GM12878 (cell line): ENCODE results near the gene OLFM1. TPM values are rescaled to one million over a fixed set of nuclear protein-coding genes. Genes with fewer than 3 reads are reported as not detected.

Experiments used
- ATAC-seq: fragments of 200-7000 bp; cut with Tn5 transposase; 3 replicates; pipeline ENCODE4 v1.9.1; 2020; ENCODE audit warnings: mild to moderate bottlenecking, moderate library complexity
- BruUV-seq: library from RNA; stranded (reverse); fragments of 400-500 nt; replicated peaks from 2 replicates; lab custom pipeline; 2021; lab: Mats Ljungman, UMichigan
- CTCF ChIA-PET: fragments of 300-600 bp; sonication (Branson Sonifier 250); formaldehyde crosslinking; extraction: SDS; loops from one replicate; lab custom pipeline; 2021; ENCODE audit warnings: inconsistent platforms; lab: Yijun Ruan, JAX
- POLR2A ChIA-PET: fragments of 350-600 bp; formaldehyde crosslinking; extraction: SDS; loops from one replicate; lab custom pipeline; 2021; ENCODE audit warnings: inconsistent platforms; lab: Charles Lee
- RAD21 ChIA-PET: fragments of 300-600 bp; sonication (Branson Sonifier 250); formaldehyde crosslinking; loops from one replicate; lab custom pipeline; 2023; ENCODE audit warnings: antibody characterized with exemption; ENCODE audit not compliant: unreplicated experiment; lab: Charles Lee
- SMC1A ChIA-PET: fragments of 300-600 bp; sonication (Branson Sonifier 250); formaldehyde crosslinking; loops from one replicate; lab custom pipeline; 2023; ENCODE audit not compliant: unreplicated experiment, uncharacterized antibody; lab: Charles Lee
- DNase-seq: peaks from one replicate; pipeline ENCODE4 v3.0.0-alpha.2; 2011; ENCODE audit warnings: low read depth, low spot score
- FAIRE-seq: peaks from 3 replicates; lab custom pipeline; 2011; peaks lifted over from hg19 to GRCh38; lab: Jason Lieb, UNC
- H2AFZ ChIP-seq: 2 replicates; pipeline ENCODE4 v1.6.0; 2011; ENCODE audit warnings: low read depth, low read length, control low read depth; ENCODE audit not compliant: control insufficient read depth
- H3K27ac ChIP-seq: 2 replicates; pipeline ENCODE4 v1.5.1; 2011; ENCODE audit warnings: control low read depth; ENCODE audit not compliant: control insufficient read depth, insufficient read depth
- H3K27me3 ChIP-seq, 2 experiments: replicated peaks in 1 of 2; 2 replicates each; pipeline versions ENCODE4 v1.6.0 to v1.6.1; 2011; ENCODE audit warnings: low read length in 1 of 2; ENCODE audit not compliant: control insufficient read depth in 2 of 2, insufficient read depth in 2 of 2
- H3K36me3 ChIP-seq, 2 experiments: 2 replicates each; pipeline ENCODE4 v1.5.1; 2011; ENCODE audit warnings: low read length in 1 of 2; ENCODE audit not compliant: control insufficient read depth in 2 of 2, insufficient read depth in 2 of 2
- H3K4me1 ChIP-seq: 2 replicates; pipeline ENCODE4 v1.6.1; 2011; ENCODE audit warnings: mild to moderate bottlenecking, low read length, moderate library complexity, mixed read lengths; ENCODE audit not compliant: control insufficient read depth, insufficient read depth
- H3K4me2 ChIP-seq: 2 replicates; pipeline ENCODE4 v1.6.0; 2011; ENCODE audit warnings: control low read depth; ENCODE audit not compliant: control insufficient read depth, insufficient read depth
- H3K4me3 ChIP-seq: fragments of 200-600 bp; sonication (generic); 2 replicates; pipeline ENCODE4 v1.5.1; 2016
- H3K79me2 ChIP-seq: 2 replicates; pipeline ENCODE4 v1.6.0; 2011; ENCODE audit warnings: low read length; ENCODE audit not compliant: control insufficient read depth, insufficient read depth
- H3K9ac ChIP-seq: 2 replicates; pipeline ENCODE4 v1.8.0; 2011; ENCODE audit warnings: low read length, control low read depth, mixed read lengths; ENCODE audit not compliant: control insufficient read depth, insufficient read depth
- H3K9me3 ChIP-seq: replicated peaks from 3 replicates; pipeline ENCODE4 v1.5.1; 2011; ENCODE audit warnings: mild to moderate bottlenecking, low read length; ENCODE audit not compliant: control insufficient read depth, insufficient read depth
- H4K20me1 ChIP-seq: 2 replicates; pipeline ENCODE4 v1.6.0; 2011; ENCODE audit not compliant: control insufficient read depth, insufficient read depth
- ASH2L ChIP-seq: fragments of 300-600, 200-600 bp; sonication (generic); IDR thresholded peaks from 2 replicates; pipeline ENCODE4 v1.6.1; 2017; ENCODE audit warnings: low read depth, mild to moderate bottlenecking, borderline replicate concordance
- BACH1 ChIP-seq: fragments of 450-650 bp; IDR thresholded peaks from 2 replicates; pipeline ENCODE4 v1.6.1; 2017; ENCODE audit warnings: mild to moderate bottlenecking, borderline replicate concordance
- BCL11A ChIP-seq: IDR thresholded peaks from 2 replicates; pipeline ENCODE4 v1.6.1; 2011; ENCODE audit warnings: low read depth, low read length
- BMI1 ChIP-seq: fragments of 450-650 bp; IDR thresholded peaks from 2 replicates; pipeline ENCODE4 v1.6.1; 2016; ENCODE audit warnings: mild to moderate bottlenecking, moderate library complexity, borderline replicate concordance
- MEF2A ChIP-seq: IDR thresholded peaks from 2 replicates; pipeline ENCODE4 v1.6.1; 2011; ENCODE audit warnings: low read depth, mild to moderate bottlenecking, low read length, moderate library complexity; ENCODE audit not compliant: insufficient read depth
- MYC ChIP-seq: IDR thresholded peaks from 2 replicates; pipeline ENCODE4 v1.6.1; 2011; ENCODE audit warnings: mild to moderate bottlenecking, low read length, moderate library complexity, inconsistent platforms; ENCODE audit not compliant: insufficient read depth, insufficient replicate concordance, insufficient read length, severe bottlenecking
- NR2C1 ChIP-seq: fragments of 450-650 bp; IDR thresholded peaks from 2 replicates; pipeline ENCODE4 v1.6.1; 2017; ENCODE audit warnings: antibody characterized with exemption, mild to moderate bottlenecking, moderate library complexity
- NR2F1 ChIP-seq: fragments of 450-650 bp; conservative IDR thresholded peaks from 2 replicates; pipeline ENCODE4 v1.6.1; 2017; ENCODE audit warnings: mild to moderate bottlenecking
- POLR2A ChIP-seq: IDR thresholded peaks from 2 replicates; pipeline ENCODE4 v1.6.1; 2011; ENCODE audit warnings: low read depth, mild to moderate bottlenecking, low read length
- POLR2AphosphoS2 ChIP-seq: IDR thresholded peaks from 2 replicates; pipeline ENCODE4 v1.6.1; 2011; ENCODE audit warnings: low read depth, mild to moderate bottlenecking, low read length, improper control_type of control experiment, moderate library complexity
- SUZ12 ChIP-seq: fragments of 200-600 bp; sonication (generic); IDR thresholded peaks from one replicate; pipeline ENCODE4 v1.6.1; 2018; ENCODE audit warnings: antibody characterized with exemption, mild to moderate bottlenecking; ENCODE audit not compliant: unreplicated experiment
- TAF1 ChIP-seq: IDR thresholded peaks from 2 replicates; pipeline ENCODE4 v1.6.1; 2011; ENCODE audit warnings: mild to moderate bottlenecking, low read depth, low read length, borderline replicate concordance
- TARDBP ChIP-seq: IDR thresholded peaks from 2 replicates; pipeline ENCODE4 v1.6.1; 2016; ENCODE audit warnings: borderline replicate concordance
- TCF12 ChIP-seq: IDR thresholded peaks from 2 replicates; pipeline ENCODE4 v1.6.1; 2011; ENCODE audit warnings: low read depth, mild to moderate bottlenecking, low read length
- ZNF24 ChIP-seq: fragments of 450-650 bp; IDR thresholded peaks from 2 replicates; pipeline ENCODE4 v1.6.1; 2017; ENCODE audit warnings: antibody characterized with exemption, mild to moderate bottlenecking
- ZZZ3 ChIP-seq: IDR thresholded peaks from 2 replicates; pipeline ENCODE4 v1.6.1; 2011; ENCODE audit warnings: low read depth; ENCODE audit not compliant: control insufficient read depth, insufficient read length
- WGBS: methylation state at CpG from one replicate; pipeline ENCODE4 v1.1.6; 2016; ENCODE audit warnings: low lambda C conversion rate; ENCODE audit not compliant: insufficient replicate concordance, insufficient coverage; ENCODE audit errors: missing lambda C conversion rate; 5-methylcytosine and 5-hydroxymethylcytosine counted together
- in situ Hi-C: fragments of 300-500 bp; cut with MboI; formaldehyde crosslinking; loops from 9 replicates; pipeline ENCODE4 v1.14.3; 2018; ENCODE audit warnings: mixed read lengths
- intact Hi-C: fragments of 100-400 bp; cut with micrococcal nuclease; formaldehyde crosslinking; loops from one replicate; pipeline ENCODE4 v1.14.2; 2022; ENCODE audit not compliant: unreplicated experiment
- polyA plus RNA-seq, 11 experiments: library from polyadenylated mRNA; depleted of rRNA in 4 of 11; unstranded in 6 of 11; stranded (reverse) in 5 of 11; fragments of >200 nt; fragmentation: Nextera tagmentation in 4 of 11; fragmentation: Illumina TruSeq in 1 of 11; extraction: Ambion mirVana in 4 of 11; extraction: Trizol in 1 of 11; gene quantifications; 1 replicate in 1 of 11; 2 replicates in 10 of 11; pipeline versions ENCODE4 v1.2.1 to v1.2.3, GENCODE V29; 2011 to 2016; ENCODE audit warnings: inconsistent platforms in 2 of 11, missing spikeins in 2 of 11, low read depth in 1 of 11
- total RNA-seq, 4 experiments: library from RNA; depleted of rRNA in 3 of 4; stranded (reverse); fragments of >200 nt in 3 of 4; fragmentation: Illumina TruSeq in 1 of 4; extraction: Trizol in 1 of 4; gene quantifications; 2 replicates each; pipeline versions ENCODE4 v1.2.1 to v1.2.3, GENCODE V29; 2013 to 2021
- TF ChIP-seq, protein P1 (sequence below): fragments of 450-650 bp; conservative IDR thresholded peaks from 2 replicates; pipeline ENCODE4 v1.6.1; 2017; ENCODE audit warnings: mild to moderate bottlenecking, moderate library complexity
- TF ChIP-seq, protein P2 (sequence below): fragments of 450-650 bp; formaldehyde crosslinking; IDR thresholded peaks from 2 replicates; pipeline ENCODE4 v1.5.0; 2022; ENCODE audit warnings: mild to moderate bottlenecking, missing genetic modification characterization
- TF ChIP-seq, protein P3 (sequence below): IDR thresholded peaks from 2 replicates; pipeline ENCODE4 v1.6.1; 2012; ENCODE audit warnings: low read depth, low read length, improper control_type of control experiment

OLFM1 gene
- total and polyA plus RNA-seq, 10 of the 15 experiments (the other 5 are each of a cell fraction or from before 2014, with no cell fraction given) = not detected

DNA sequence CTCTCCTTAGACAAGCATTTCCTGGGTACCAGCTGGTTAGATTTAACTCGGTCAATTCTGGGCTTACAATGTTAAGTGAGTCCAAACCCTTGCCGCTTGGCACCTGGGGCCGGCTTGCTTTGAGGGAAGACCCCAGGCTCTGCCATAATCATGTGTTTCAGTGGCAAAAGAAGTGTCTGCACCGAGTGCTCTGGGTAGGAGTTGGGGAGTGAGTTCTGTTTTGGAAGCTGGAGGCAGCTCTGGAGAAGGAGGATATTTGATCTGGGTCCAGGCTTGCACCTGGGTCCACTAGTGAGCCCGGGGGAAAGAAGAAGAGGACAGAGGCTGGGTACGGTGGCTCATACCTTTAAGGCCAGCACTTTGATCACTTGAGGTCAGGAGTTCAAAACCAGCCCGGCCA is 8.4 kb upstream of the OLFM1 start (continued):
- TF ChIP-seq TARDBP (no peak), TCF12 (no peak), POLR2A (no peak), BACH1 (no peak), NR2C1 (no peak), BMI1 (no peak), TAF1 (no peak), MYC (no peak), ZZZ3 (no peak), ASH2L (no peak)
- TF ChIP-seq, protein P1, sequence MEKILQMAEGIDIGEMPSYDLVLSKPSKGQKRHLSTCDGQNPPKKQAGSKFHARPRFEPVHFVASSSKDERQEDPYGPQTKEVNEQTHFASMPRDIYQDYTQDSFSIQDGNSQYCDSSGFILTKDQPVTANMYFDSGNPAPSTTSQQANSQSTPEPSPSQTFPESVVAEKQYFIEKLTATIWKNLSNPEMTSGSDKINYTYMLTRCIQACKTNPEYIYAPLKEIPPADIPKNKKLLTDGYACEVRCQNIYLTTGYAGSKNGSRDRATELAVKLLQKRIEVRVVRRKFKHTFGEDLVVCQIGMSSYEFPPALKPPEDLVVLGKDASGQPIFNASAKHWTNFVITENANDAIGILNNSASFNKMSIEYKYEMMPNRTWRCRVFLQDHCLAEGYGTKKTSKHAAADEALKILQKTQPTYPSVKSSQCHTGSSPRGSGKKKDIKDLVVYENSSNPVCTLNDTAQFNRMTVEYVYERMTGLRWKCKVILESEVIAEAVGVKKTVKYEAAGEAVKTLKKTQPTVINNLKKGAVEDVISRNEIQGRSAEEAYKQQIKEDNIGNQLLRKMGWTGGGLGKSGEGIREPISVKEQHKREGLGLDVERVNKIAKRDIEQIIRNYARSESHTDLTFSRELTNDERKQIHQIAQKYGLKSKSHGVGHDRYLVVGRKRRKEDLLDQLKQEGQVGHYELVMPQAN = no peak

GRCh38 chr9:135079676-135080075 is 7.8 kb upstream of the OLFM1 start:
- WGBS = 8% methylated on average over 8 of the region's 8 CpGs
- H3K4me1 ChIP-seq = no peaks in the 10 kb centered on the region
- no peak overlapping the region for H3K27ac ChIP-seq
- H3K9ac ChIP-seq = no peak overlapping the region
- in situ Hi-C loops (no loop called here), intact Hi-C loops (no loop called here)
- ATAC-seq (no peak), FAIRE-seq (no peak), DNase-seq (no peak)
- H3K9me3 ChIP-seq = no peaks in the 10 kb centered on the region
- H3K79me2 ChIP-seq = no peaks in the 10 kb centered on the region
- no TSS peak for BruUV-seq
- no peaks in the 10 kb centered on the region for H3K36me3 ChIP-seq
- ChIA-PET RAD21 (no interaction called here), SMC1A (no interaction called here), CTCF (no interaction called here), POLR2A (no interaction called here)
- no peaks in the 10 kb centered on the region; a peak in 3 of 4 replicates for H3K27me3 ChIP-seq
- no peak overlapping the region for H3K4me3 ChIP-seq
- no peaks in the 10 kb centered on the region for H4K20me1 ChIP-seq
- H3K4me2 ChIP-seq = no peak overlapping the region
- H2AFZ ChIP-seq = no peak overlapping the region
- TF ChIP-seq SUZ12 (no peak), MEF2A (no peak), BCL11A (no peak), ZNF24 (no peak), NR2F1 (no peak), POLR2AphosphoS2 (no peak)
- TF ChIP-seq, protein P2, sequence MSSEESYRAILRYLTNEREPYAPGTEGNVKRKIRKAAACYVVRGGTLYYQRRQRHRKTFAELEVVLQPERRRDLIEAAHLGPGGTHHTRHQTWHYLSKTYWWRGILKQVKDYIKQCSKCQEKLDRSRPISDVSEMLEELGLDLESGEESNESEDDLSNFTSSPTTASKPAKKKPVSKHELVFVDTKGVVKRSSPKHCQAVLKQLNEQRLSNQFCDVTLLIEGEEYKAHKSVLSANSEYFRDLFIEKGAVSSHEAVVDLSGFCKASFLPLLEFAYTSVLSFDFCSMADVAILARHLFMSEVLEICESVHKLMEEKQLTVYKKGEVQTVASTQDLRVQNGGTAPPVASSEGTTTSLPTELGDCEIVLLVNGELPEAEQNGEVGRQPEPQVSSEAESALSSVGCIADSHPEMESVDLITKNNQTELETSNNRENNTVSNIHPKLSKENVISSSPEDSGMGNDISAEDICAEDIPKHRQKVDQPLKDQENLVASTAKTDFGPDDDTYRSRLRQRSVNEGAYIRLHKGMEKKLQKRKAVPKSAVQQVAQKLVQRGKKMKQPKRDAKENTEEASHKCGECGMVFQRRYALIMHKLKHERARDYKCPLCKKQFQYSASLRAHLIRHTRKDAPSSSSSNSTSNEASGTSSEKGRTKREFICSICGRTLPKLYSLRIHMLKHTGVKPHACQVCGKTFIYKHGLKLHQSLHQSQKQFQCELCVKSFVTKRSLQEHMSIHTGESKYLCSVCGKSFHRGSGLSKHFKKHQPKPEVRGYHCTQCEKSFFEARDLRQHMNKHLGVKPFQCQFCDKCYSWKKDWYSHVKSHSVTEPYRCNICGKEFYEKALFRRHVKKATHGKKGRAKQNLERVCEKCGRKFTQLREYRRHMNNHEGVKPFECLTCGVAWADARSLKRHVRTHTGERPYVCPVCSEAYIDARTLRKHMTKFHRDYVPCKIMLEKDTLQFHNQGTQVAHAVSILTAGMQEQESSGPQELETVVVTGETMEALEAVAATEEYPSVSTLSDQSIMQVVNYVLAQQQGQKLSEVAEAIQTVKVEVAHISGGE (CRISPR knock-in tag) = no peak
- TF ChIP-seq, protein P3, sequence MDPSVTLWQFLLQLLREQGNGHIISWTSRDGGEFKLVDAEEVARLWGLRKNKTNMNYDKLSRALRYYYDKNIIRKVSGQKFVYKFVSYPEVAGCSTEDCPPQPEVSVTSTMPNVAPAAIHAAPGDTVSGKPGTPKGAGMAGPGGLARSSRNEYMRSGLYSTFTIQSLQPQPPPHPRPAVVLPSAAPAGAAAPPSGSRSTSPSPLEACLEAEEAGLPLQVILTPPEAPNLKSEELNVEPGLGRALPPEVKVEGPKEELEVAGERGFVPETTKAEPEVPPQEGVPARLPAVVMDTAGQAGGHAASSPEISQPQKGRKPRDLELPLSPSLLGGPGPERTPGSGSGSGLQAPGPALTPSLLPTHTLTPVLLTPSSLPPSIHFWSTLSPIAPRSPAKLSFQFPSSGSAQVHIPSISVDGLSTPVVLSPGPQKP = no peak
